H1 (cell line): Measurements from ENCODE around the gene ASGR2. TPM values are rescaled to one million over a fixed set of nuclear protein-coding genes. Genes with fewer than 3 reads are reported as not detected.
"Not testable (repeated sequence)": the region's sequence is repeated elsewhere in the genome, so short reads cannot be mapped to it uniquely, and the experiment has no call there.

Source experiments
- CTCF ChIA-PET: fragments of 300-600 bp; sonication (Branson Sonifier 250); formaldehyde crosslinking; loops from one replicate; lab custom pipeline; 2021; ENCODE audit not compliant: partially characterized antibody; lab: Charles Lee
- POLR2A ChIA-PET: fragments of 300-600 bp; sonication (Branson Sonifier 250); formaldehyde crosslinking; loops from one replicate; lab custom pipeline; 2021; ENCODE audit warnings: inconsistent platforms; ENCODE audit not compliant: partially characterized antibody; lab: Charles Lee
- DNase-seq, 2 experiments: peaks; one replicate each; pipeline versions ENCODE4 v3.0.0 to v3.0.0-alpha.2; 2010 to 2022; ENCODE audit warnings: low spot score in 2 of 2, low read depth in 1 of 2, mixed read lengths in 1 of 2
- FAIRE-seq: peaks from 2 replicates; lab custom pipeline; 2011; peaks lifted over from hg19 to GRCh38; lab: Jason Lieb, UNC
- H2AFZ ChIP-seq: 2 replicates; pipeline ENCODE4 v1.8.1; 2012; ENCODE audit warnings: low read length, inconsistent platforms
- H2AK5ac ChIP-seq: 2 replicates; pipeline ENCODE4 v1.6.1; 2013; ENCODE audit warnings: low read depth, low read length
- H2BK120ac ChIP-seq: replicated peaks from 2 replicates; pipeline ENCODE3; 2013; ENCODE audit warnings: low read depth, low read length, inconsistent platforms
- H2BK12ac ChIP-seq: 2 replicates; pipeline ENCODE4 v1.6.1; 2013; ENCODE audit warnings: low read depth, low read length
- H2BK15ac ChIP-seq: 2 replicates; pipeline ENCODE4 v1.6.1; 2013; ENCODE audit warnings: low read length
- H2BK20ac ChIP-seq: 2 replicates; pipeline ENCODE4 v1.6.1; 2013; ENCODE audit warnings: low read length
- H2BK5ac ChIP-seq: 2 replicates; pipeline ENCODE4 v1.6.1; 2013; ENCODE audit warnings: low read depth, low read length
- H3K14ac ChIP-seq: 2 replicates; pipeline ENCODE4 v1.6.1; 2013; ENCODE audit warnings: inconsistent platforms; ENCODE audit not compliant: insufficient read length
- H3K18ac ChIP-seq: 2 replicates; pipeline ENCODE4 v1.6.1; 2013; ENCODE audit warnings: low read length; ENCODE audit errors: extremely low read depth
- H3K23ac ChIP-seq: 2 replicates; pipeline ENCODE4 v1.6.1; 2013; ENCODE audit warnings: inconsistent platforms; ENCODE audit not compliant: insufficient read length
- H3K23me2 ChIP-seq: 2 replicates; pipeline ENCODE4 v1.6.1; 2013; ENCODE audit warnings: low read depth, low read length
- H3K27ac ChIP-seq: 2 replicates; pipeline ENCODE4 v1.6.1; 2011; ENCODE audit warnings: low read depth, low read length, inconsistent platforms
- H3K27me3 ChIP-seq, 4 experiments: replicated peaks in 1 of 4; 1 replicate in 1 of 4; 2 replicates in 3 of 4; pipeline versions ENCODE4 v1.6.1 to v1.8.1; 2011 to 2013; ENCODE audit warnings: low read length in 3 of 4, mild to moderate bottlenecking in 3 of 4, inconsistent platforms in 2 of 4, mixed read lengths in 2 of 4, moderate library complexity in 1 of 4; ENCODE audit not compliant: control insufficient read depth in 3 of 4, insufficient read depth in 3 of 4; ENCODE audit errors: extremely low read depth in 1 of 4
- H3K36me3 ChIP-seq, 4 experiments: 2 replicates each; pipeline versions ENCODE4 v1.6.1 to v1.8.1; 2011 to 2013; ENCODE audit warnings: mild to moderate bottlenecking in 4 of 4, low read length in 3 of 4, moderate library complexity in 2 of 4, control low read depth in 1 of 4, inconsistent platforms in 1 of 4; ENCODE audit not compliant: insufficient read depth in 4 of 4, control insufficient read depth in 2 of 4
- H3K4ac ChIP-seq: replicated peaks from 2 replicates; pipeline ENCODE3; 2013; ENCODE audit warnings: low read length, low read depth, mixed read lengths, inconsistent platforms; ENCODE audit not compliant: insufficient read length
- H3K4me1 ChIP-seq, 4 experiments: replicated peaks in 1 of 4; 1 replicate in 1 of 4; 2 replicates in 3 of 4; pipeline versions ENCODE4 v1.6.1 to v1.8.1; 2011 to 2013; ENCODE audit warnings: low read length in 3 of 4, inconsistent platforms in 2 of 4, mixed read lengths in 1 of 4; ENCODE audit not compliant: insufficient read depth in 4 of 4, control insufficient read depth in 3 of 4
- H3K4me2 ChIP-seq, 2 experiments: 2 replicates each; pipeline versions ENCODE4 v1.6.1 to v1.8.1; 2011 to 2013; ENCODE audit warnings: low read depth in 2 of 2, low read length in 2 of 2, control low read depth in 1 of 2, inconsistent platforms in 1 of 2, mild to moderate bottlenecking in 1 of 2; ENCODE audit not compliant: insufficient read depth in 1 of 2
- H3K4me3 ChIP-seq, 4 experiments: fragments of 200-600, 300-600 bp in 1 of 4; sonication (generic), shearing (Covaris generic), sonication (Bioruptor Twin) in 1 of 4; 2 replicates each; pipeline versions ENCODE4 v1.5.1 to v1.8.1; 2011 to 2016; ENCODE audit warnings: low read length in 4 of 4, low read depth in 3 of 4, control low read depth in 2 of 4, inconsistent platforms in 2 of 4, mild to moderate bottlenecking in 2 of 4, mixed read lengths in 1 of 4, moderate library complexity in 1 of 4; ENCODE audit not compliant: insufficient read depth in 2 of 4; ENCODE audit errors: extremely low read depth in 1 of 4
- H3K56ac ChIP-seq: replicated peaks from 2 replicates; pipeline ENCODE3; 2013; ENCODE audit warnings: low read depth, mild to moderate bottlenecking, mixed read lengths, low read length, inconsistent platforms; ENCODE audit not compliant: insufficient read length
- H3K79me1 ChIP-seq: 2 replicates; pipeline ENCODE4 v1.6.1; 2013; ENCODE audit warnings: low read depth, low read length, control low read depth
- H3K79me2 ChIP-seq, 2 experiments: 2 replicates each; pipeline versions ENCODE4 v1.6.1 to v1.8.1; 2012 to 2013; ENCODE audit warnings: low read length in 2 of 2, mild to moderate bottlenecking in 2 of 2, inconsistent platforms in 1 of 2; ENCODE audit not compliant: insufficient read depth in 2 of 2, control insufficient read depth in 1 of 2
- H3K9ac ChIP-seq, 4 experiments: replicated peaks in 1 of 4; 1 replicate in 1 of 4; 2 replicates in 3 of 4; pipeline versions ENCODE4 v1.6.1 to v1.8.1; 2011 to 2013; ENCODE audit warnings: low read depth in 3 of 4, low read length in 3 of 4, control low read depth in 2 of 4, mild to moderate bottlenecking in 2 of 4, moderate library complexity in 2 of 4, inconsistent platforms in 1 of 4; ENCODE audit errors: extremely low read depth in 1 of 4
- H3K9me3 ChIP-seq, 2 experiments: 2 replicates each; pipeline versions ENCODE4 v1.6.1 to v1.8.1; 2012 to 2013; ENCODE audit warnings: mild to moderate bottlenecking in 2 of 2, moderate library complexity in 2 of 2, control low read depth in 1 of 2, inconsistent platforms in 1 of 2, low read depth in 1 of 2, low read length in 1 of 2, mixed read lengths in 1 of 2; ENCODE audit not compliant: insufficient read depth in 2 of 2
- H4K20me1 ChIP-seq, 2 experiments: replicated peaks in 1 of 2; 2 replicates each; pipeline versions ENCODE3 to v1.8.1; 2011 to 2013; ENCODE audit warnings: inconsistent platforms in 2 of 2, low read length in 2 of 2, mild to moderate bottlenecking in 1 of 2; ENCODE audit not compliant: insufficient read depth in 2 of 2, control insufficient read depth in 1 of 2
- H4K5ac ChIP-seq: 2 replicates; pipeline ENCODE4 v1.6.1; 2013; ENCODE audit warnings: low read length, low read depth, mixed read lengths, inconsistent platforms; ENCODE audit not compliant: insufficient read length
- H4K8ac ChIP-seq: 2 replicates; pipeline ENCODE4 v1.8.0; 2013; ENCODE audit warnings: mild to moderate bottlenecking, moderate library complexity, low read length, inconsistent platforms; ENCODE audit not compliant: insufficient read depth; ENCODE audit errors: extremely low read depth
- H4K91ac ChIP-seq: replicated peaks from 2 replicates; pipeline ENCODE3; 2013; ENCODE audit warnings: low read length, mixed read lengths, inconsistent platforms; ENCODE audit not compliant: insufficient read length
- KDM5A ChIP-seq: fragments of 200-600 bp; IDR thresholded peaks from 2 replicates; pipeline ENCODE4 v1.7.1; 2012; ENCODE audit warnings: mild to moderate bottlenecking, low read length, inconsistent platforms, mixed read lengths
- WGBS, 2 experiments: shearing (Covaris generic) in 1 of 2; methylation state at CpG; one replicate each; pipeline versions ENCODE4 v1.1.6 to v1.1.7; 2013 to 2015; ENCODE audit warnings: low lambda C conversion rate in 2 of 2, mixed read lengths in 2 of 2, inconsistent platforms in 1 of 2, low coverage in 1 of 2, missing lambda C conversion rate in 1 of 2; ENCODE audit not compliant: insufficient replicate concordance in 2 of 2, insufficient coverage in 1 of 2, insufficient read length in 1 of 2; ENCODE audit errors: extremely low coverage in 1 of 2, missing lambda C conversion rate in 1 of 2; 5-methylcytosine and 5-hydroxymethylcytosine counted together
- polyA plus RNA-seq, 7 experiments: library from polyadenylated mRNA; depleted of rRNA in 3 of 7; stranded (reverse) in 5 of 7; unstranded in 2 of 7; fragments of >200 nt in 5 of 7; fragments of 200-250 nt in 2 of 7; gene quantifications; 1 replicate in 5 of 7; 2 replicates in 1 of 7; 4 replicates in 1 of 7; pipeline versions ENCODE4 v1.2.1 to v1.2.3, GENCODE V29; 2011 to 2013; ENCODE audit warnings: missing spikeins in 2 of 7, mixed read lengths in 2 of 7
- total RNA-seq: library from RNA; stranded (reverse); fragmentation: NEBNext Ultra II Directional; extraction: Animal tissue kit (Norgen Biotek cat#: 25700); gene quantifications from 2 replicates; pipeline ENCODE4 v1.2.1, GENCODE V29; 2021

The ASGR2 gene
- total and polyA plus RNA-seq, 2 of the 8 experiments (the other 6 are each of a cell fraction or from before 2014, with no cell fraction given), result 0.91 TPM; not detected in 1

DNA sequence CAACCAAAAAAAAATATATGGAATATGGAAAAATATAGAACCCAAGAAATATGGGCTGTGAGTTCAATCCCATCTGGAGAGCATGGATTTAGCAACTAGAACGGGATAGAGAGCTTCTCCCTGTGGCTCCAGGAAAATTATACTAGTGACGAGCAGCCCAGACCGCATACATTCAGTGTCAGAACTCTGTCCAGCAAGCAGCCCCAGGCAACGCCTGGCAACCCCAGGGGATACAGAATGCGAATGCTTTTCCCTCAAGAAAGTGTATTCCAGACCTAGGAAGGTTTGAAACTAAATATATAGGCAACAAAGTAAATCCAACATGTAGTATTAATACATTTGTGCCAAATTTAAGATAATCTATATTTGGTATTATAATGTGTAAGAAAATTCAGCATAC is 13.5 kb upstream of the ASGR2 start:
- Histone ChIP-seq H2BK12ac (no peak overlapping the region), H3K4me1 (peaks cover 10 to 21% (median 14%) of the 10 kb centered on the region in 4 experiments), H3K4me2 (no peak overlapping the region), H3K79me2 (no peaks in the 10 kb centered on the region), H3K18ac (no peak overlapping the region), H3K14ac (no peak overlapping the region), H2AK5ac (no peak overlapping the region), H4K8ac (no peak overlapping the region), H3K56ac (no peak overlapping the region), H2BK20ac (no peak overlapping the region), H4K5ac (no peak overlapping the region), H4K20me1 (no peaks in the 10 kb centered on the region), H4K91ac (no peak overlapping the region), H2AFZ (no peak overlapping the region), H3K27me3 (no peaks in the 10 kb centered on the region), H3K4me3 (no peak overlapping the region), H3K27ac (no peak overlapping the region), H3K9ac (no peak overlapping the region), H3K23ac (no peak overlapping the region), H3K36me3 (no peaks in the 10 kb centered on the region), H3K23me2 (no peaks in the 10 kb centered on the region), H2BK120ac (no peak overlapping the region), H3K4ac (no peak overlapping the region), H3K79me1 (no peaks in the 10 kb centered on the region), H3K9me3 (no peaks in the 10 kb centered on the region), H2BK5ac (no peak overlapping the region), H2BK15ac (no peak overlapping the region)
- POLR2A ChIA-PET, result no interaction called here
- TF ChIP-seq KDM5A, result no peak
- no peak for FAIRE-seq
- WGBS, 2 experiments, result 76% methylated on average over 5 of the region's 5 CpGs; no CpG with 5 or more reads in 1 of the 2 experiments
- CTCF ChIA-PET, result interaction anchor here (9.2 kb wide), 1 partner anchor 7 kb away, joined by 48 read pairs; no protein-coding TSS in a partner anchor
- no peak for DNase-seq

DNA sequence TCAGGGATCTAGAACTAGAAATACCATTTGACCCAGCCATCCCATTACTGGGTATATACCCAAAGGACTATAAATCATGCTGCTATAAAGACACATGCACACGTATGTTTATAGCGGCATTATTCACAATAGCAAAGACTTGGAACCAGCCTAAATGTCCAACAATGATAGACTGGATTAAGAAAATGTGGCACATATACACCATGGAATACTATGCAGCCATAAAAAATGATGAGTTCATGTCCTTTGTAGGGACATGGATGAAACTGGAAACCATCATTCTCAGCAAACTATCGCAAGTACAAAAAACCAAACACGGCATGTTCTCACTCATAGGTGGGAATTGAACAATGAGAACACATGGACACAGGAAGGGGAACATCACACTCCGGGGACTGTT is 12.9 kb upstream of the ASGR2 start:
- CTCF ChIA-PET, result interaction anchor here (9.2 kb wide), 1 partner anchor 8 kb away, joined by 48 read pairs; no protein-coding TSS in a partner anchor
- H2BK15ac ChIP-seq, result not testable (repeated sequence)
- 100% methylated on average over 4 of the region's 5 CpGs; no CpG with 5 or more reads in 1 of the 2 experiments for WGBS, 2 experiments

More for the DNA sequence above, 12.9 kb upstream of the ASGR2 start:
- H2BK120ac ChIP-seq, H3K4ac ChIP-seq, H4K5ac ChIP-seq, H2AFZ ChIP-seq, H3K23me2 ChIP-seq, H3K36me3 ChIP-seq, H2BK20ac ChIP-seq, H2BK12ac ChIP-seq, H3K56ac ChIP-seq, H3K79me1 ChIP-seq, FAIRE-seq, H3K4me2 ChIP-seq, H3K27ac ChIP-seq, DNase-seq, H3K79me2 ChIP-seq, H2AK5ac ChIP-seq, H3K14ac ChIP-seq, H3K27me3 ChIP-seq, H2BK5ac ChIP-seq, H3K18ac ChIP-seq, POLR2A ChIA-PET, H3K9ac ChIP-seq, H4K20me1 ChIP-seq, H3K4me3 ChIP-seq, H4K91ac ChIP-seq, H3K9me3 ChIP-seq, H4K8ac ChIP-seq, H3K23ac ChIP-seq: not testable (repeated sequence)
- H3K4me1 ChIP-seq, result peaks cover 10 to 20% (median 14%) of the 10 kb centered on the region in 4 experiments
